A549 (cell line): ENCODE results near the gene TCF20.

Experiments used
- CBX8 ChIP-seq: fragments of 200-600 bp; sonication (generic); IDR thresholded peaks from 2 replicates; pipeline ENCODE4 v1.6.1; 2016
- KDM1A ChIP-seq: fragments of 200-600 bp; sonication (generic); IDR thresholded peaks from 2 replicates; pipeline ENCODE4 v1.6.1; 2016; ENCODE audit warnings: low read depth, mild to moderate bottlenecking
- RAD21 ChIP-seq, 2 experiments: fragments of >200 bp in 1 of 2; sonication (Bioruptor Twin) in 1 of 2; formaldehyde crosslinking in 1 of 2; IDR thresholded peaks in 1 of 2; conservative IDR thresholded peaks in 1 of 2; 2 replicates in 1 of 2; 3 replicates in 1 of 2; pipeline ENCODE4 v1.6.1; 2012 to 2018; ENCODE audit warnings: inconsistent platforms in 1 of 2
- RNF2 ChIP-seq: fragments of 200-600 bp; sonication (generic); IDR thresholded peaks from 2 replicates; pipeline ENCODE4 v1.6.1; 2016; ENCODE audit warnings: low read depth, mild to moderate bottlenecking, antibody characterized with exemption, moderate library complexity, borderline replicate concordance
- TF ChIP-seq, protein P1 (sequence below): fragments of >200 bp; sonication (Bioruptor Twin); formaldehyde crosslinking; IDR thresholded peaks from 3 replicates; pipeline ENCODE4 v1.5.1; 2016

- TF ChIP-seq, protein P1, sequence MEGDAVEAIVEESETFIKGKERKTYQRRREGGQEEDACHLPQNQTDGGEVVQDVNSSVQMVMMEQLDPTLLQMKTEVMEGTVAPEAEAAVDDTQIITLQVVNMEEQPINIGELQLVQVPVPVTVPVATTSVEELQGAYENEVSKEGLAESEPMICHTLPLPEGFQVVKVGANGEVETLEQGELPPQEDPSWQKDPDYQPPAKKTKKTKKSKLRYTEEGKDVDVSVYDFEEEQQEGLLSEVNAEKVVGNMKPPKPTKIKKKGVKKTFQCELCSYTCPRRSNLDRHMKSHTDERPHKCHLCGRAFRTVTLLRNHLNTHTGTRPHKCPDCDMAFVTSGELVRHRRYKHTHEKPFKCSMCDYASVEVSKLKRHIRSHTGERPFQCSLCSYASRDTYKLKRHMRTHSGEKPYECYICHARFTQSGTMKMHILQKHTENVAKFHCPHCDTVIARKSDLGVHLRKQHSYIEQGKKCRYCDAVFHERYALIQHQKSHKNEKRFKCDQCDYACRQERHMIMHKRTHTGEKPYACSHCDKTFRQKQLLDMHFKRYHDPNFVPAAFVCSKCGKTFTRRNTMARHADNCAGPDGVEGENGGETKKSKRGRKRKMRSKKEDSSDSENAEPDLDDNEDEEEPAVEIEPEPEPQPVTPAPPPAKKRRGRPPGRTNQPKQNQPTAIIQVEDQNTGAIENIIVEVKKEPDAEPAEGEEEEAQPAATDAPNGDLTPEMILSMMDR: no peak
- no peak for TF ChIP-seq RAD21 (conservative IDR thresholded peaks at IDR 0.05 in 1 of 2, IDR thresholded peaks at IDR 0.05 in 1 of 2)
- TF ChIP-seq KDM1A: no peak
- no peak for TF ChIP-seq CBX8
- no peak for TF ChIP-seq RNF2
Measured at GRCh38 chr22:42279425-42280020, 9.1 kb upstream of the TCF20 start.
